Liver (tissue), 9 donors: ENCODE results near the gene MCF2. TPM values are rescaled to one million over a fixed set of nuclear protein-coding genes. Genes with fewer than 3 reads are reported as not detected.

Source experiments
- DNase-seq: peaks from one replicate; pipeline ENCODE4 v3.0.0-alpha.2; 2017; ENCODE audit warnings: low spot score
- H3K27ac ChIP-seq, 2 donors: one replicate each; pipeline ENCODE4 v1.7.0; 2013; ENCODE audit warnings: inconsistent platforms in 2 of 2, low read length in 2 of 2, control low read depth in 1 of 2, low read depth in 1 of 2, mild to moderate bottlenecking in 1 of 2
- H3K27me3 ChIP-seq, 4 donors: one replicate each; pipeline versions ENCODE4 v1.6.1 to v1.7.0; 2013; ENCODE audit warnings: low read length in 3 of 4, inconsistent platforms in 1 of 4, mild to moderate bottlenecking in 1 of 4, moderate library complexity in 1 of 4; ENCODE audit not compliant: control insufficient read depth in 4 of 4, insufficient read depth in 4 of 4
- H3K36me3 ChIP-seq, 4 donors: one replicate each; pipeline versions ENCODE4 v1.6.1 to v1.7.0; 2013; ENCODE audit warnings: low read length in 3 of 4, mild to moderate bottlenecking in 3 of 4, low read depth in 1 of 4, moderate library complexity in 1 of 4; ENCODE audit not compliant: control insufficient read depth in 4 of 4, insufficient read depth in 3 of 4
- H3K4me1 ChIP-seq, 4 donors: one replicate each; pipeline versions ENCODE4 v1.6.1 to v1.7.0; 2013; ENCODE audit warnings: low read length in 3 of 4, mild to moderate bottlenecking in 3 of 4, moderate library complexity in 1 of 4; ENCODE audit not compliant: control insufficient read depth in 4 of 4, insufficient read depth in 4 of 4
- H3K4me3 ChIP-seq, 3 donors: one replicate each; pipeline versions ENCODE4 v1.6.1 to v1.7.0; 2013; ENCODE audit warnings: low read length in 3 of 3, control low read depth in 1 of 3, low read depth in 1 of 3, mild to moderate bottlenecking in 1 of 3
- H3K9ac ChIP-seq, 2 donors: one replicate each; pipeline ENCODE4 v1.7.0; 2013; ENCODE audit warnings: low read length in 2 of 2, mild to moderate bottlenecking in 2 of 2, moderate library complexity in 2 of 2, control low read depth in 1 of 2, low read depth in 1 of 2
- H3K9me3 ChIP-seq, 4 donors: one replicate each; pipeline versions ENCODE4 v1.6.1 to v1.7.0; 2013; ENCODE audit warnings: low read length in 3 of 4; ENCODE audit not compliant: control insufficient read depth in 4 of 4
- ATF3 ChIP-seq: IDR thresholded peaks from 2 replicates; pipeline ENCODE4 v1.6.1; 2016; ENCODE audit warnings: antibody characterized with exemption
- CTCF ChIP-seq: fragments of 150-350 bp; IDR thresholded peaks from 2 replicates; pipeline ENCODE4 v1.5.1; 2017; ENCODE audit warnings: improper control_type of control experiment, low read depth, low read length; ENCODE audit not compliant: missing input control
- EGR1 ChIP-seq, 2 donors: IDR thresholded peaks; 2 replicates each; pipeline ENCODE4 v1.6.1; 2016 to 2018; ENCODE audit warnings: antibody characterized with exemption in 2 of 2, low read depth in 2 of 2
- FOXA1 ChIP-seq: IDR thresholded peaks from 2 replicates; pipeline ENCODE4 v1.6.1; 2016; ENCODE audit warnings: antibody characterized with exemption
- FOXA2 ChIP-seq: IDR thresholded peaks from 2 replicates; pipeline ENCODE4 v1.6.1; 2016; ENCODE audit warnings: antibody characterized with exemption
- GABPA ChIP-seq, 2 donors: IDR thresholded peaks in 1 of 2; conservative IDR thresholded peaks in 1 of 2; 2 replicates each; pipeline ENCODE4 v1.6.1; 2016; ENCODE audit warnings: antibody characterized with exemption in 2 of 2, mild to moderate bottlenecking in 1 of 2, moderate library complexity in 1 of 2
- HNF4A ChIP-seq, 2 donors: conservative IDR thresholded peaks; 2 replicates each; pipeline ENCODE4 v1.6.1; 2016; ENCODE audit warnings: antibody characterized with exemption in 2 of 2, mild to moderate bottlenecking in 2 of 2
- HNF4G ChIP-seq: IDR thresholded peaks from 2 replicates; pipeline ENCODE4 v1.6.1; 2016; ENCODE audit warnings: antibody characterized with exemption
- JUND ChIP-seq, 2 donors: IDR thresholded peaks; 2 replicates each; pipeline ENCODE4 v1.6.1; 2016; ENCODE audit warnings: antibody characterized with exemption in 2 of 2
- MAX ChIP-seq: IDR thresholded peaks from 2 replicates; pipeline ENCODE4 v1.6.1; 2016; ENCODE audit warnings: antibody characterized with exemption
- NR2F2 ChIP-seq: IDR thresholded peaks from 2 replicates; pipeline ENCODE4 v1.6.1; 2016; ENCODE audit warnings: antibody characterized with exemption
- RAD21 ChIP-seq, 2 donors: IDR thresholded peaks; 2 replicates each; pipeline ENCODE4 v1.6.1; 2016; ENCODE audit warnings: antibody characterized with exemption in 2 of 2, mild to moderate bottlenecking in 2 of 2
- REST ChIP-seq: IDR thresholded peaks from 2 replicates; pipeline ENCODE4 v1.6.1; 2016; ENCODE audit warnings: antibody characterized with exemption, mild to moderate bottlenecking
- RXRA ChIP-seq, 2 donors: IDR thresholded peaks; 2 replicates each; pipeline ENCODE4 v1.6.1; 2017 to 2018; ENCODE audit warnings: antibody characterized with exemption in 2 of 2, mild to moderate bottlenecking in 1 of 2
- SP1 ChIP-seq: IDR thresholded peaks from 2 replicates; pipeline ENCODE4 v1.6.1; 2018; ENCODE audit warnings: antibody characterized with exemption, mild to moderate bottlenecking
- TAF1 ChIP-seq: conservative IDR thresholded peaks from 2 replicates; pipeline ENCODE4 v1.6.1; 2016; ENCODE audit warnings: antibody characterized with exemption, mild to moderate bottlenecking
- YY1 ChIP-seq: IDR thresholded peaks from 2 replicates; pipeline ENCODE4 v1.6.1; 2016; ENCODE audit warnings: antibody characterized with exemption, mild to moderate bottlenecking
- ZBTB33 ChIP-seq: IDR thresholded peaks from 2 replicates; pipeline ENCODE4 v1.6.1; 2016; ENCODE audit warnings: antibody characterized with exemption
- WGBS: extraction: QIAGEN DNeasy Blood & Tissue Kit; methylation state at CpG from one replicate; pipeline ENCODE4 v1.1.7; 2013; 5-methylcytosine and 5-hydroxymethylcytosine counted together
- polyA plus RNA-seq, 2 donors: library from polyadenylated mRNA; stranded (reverse) in 1 of 2; unstranded in 1 of 2; fragments of 200-250 nt in 1 of 2; fragments of >200 nt in 1 of 2; fragmentation: Nextera tagmentation in 1 of 2; extraction: Ambion mirVana in 1 of 2; gene quantifications; one replicate each; pipeline versions ENCODE4 v1.2.1 to v1.2.3, GENCODE V29; 2013 to 2015
- total RNA-seq, 2 donors: library from RNA; depleted of rRNA; stranded (reverse); fragments of >200 nt; gene quantifications; one replicate each; pipeline ENCODE4 v1.2.3, GENCODE V29; 2014
- donor health status: healthy.
- donor health status: healthy.
- donor health status: healthy.
- donor health status: healthy.
- donor health status: healthy.

Gene MCF2
- total and polyA plus RNA-seq, 4 donors, result 0.03 to 0.33 (median 0.08) TPM

GRCh38 chrX:139640259-139640658 is 67.7 kb downstream of the MCF2 start:
- no peak overlapping the region for H3K4me3 ChIP-seq
- no peaks in the 10 kb centered on the region for H3K36me3 ChIP-seq
- no peak overlapping the region for H3K27ac ChIP-seq
- H3K9me3 ChIP-seq, result no peaks in the 10 kb centered on the region
- no peak overlapping the region for H3K9ac ChIP-seq
- no peaks in the 10 kb centered on the region for H3K27me3 ChIP-seq
- H3K4me1 ChIP-seq, result no peaks in the 10 kb centered on the region
- TF ChIP-seq HNF4A (conservative IDR thresholded peaks at IDR 0.05) (no peak), TAF1 (no peak), ATF3 (no peak), NR2F2 (no peak), FOXA1 (no peak), EGR1 (IDR thresholded peaks at IDR 0.05; ENCODE audit: low read depth in 2 of 2) (no peak), REST (no peak), JUND (IDR thresholded peaks at IDR 0.05) (no peak), MAX (no peak), RXRA (IDR thresholded peaks at IDR 0.05) (no peak), HNF4G (no peak), SP1 (no peak), ZBTB33 (no peak), FOXA2 (no peak), YY1 (no peak), CTCF (no peak), GABPA (IDR thresholded peaks at IDR 0.05 in 1 of 2, conservative IDR thresholded peaks at IDR 0.05 in 1 of 2) (no peak), RAD21 (IDR thresholded peaks at IDR 0.05) (no peak)
- no peak for DNase-seq
- WGBS, result 92% methylated on average over 2 of the region's 2 CpGs

GRCh38 chrX:139639253-139639652 is 68.7 kb downstream of the MCF2 start:
- H3K4me3 ChIP-seq, result no peak overlapping the region
- WGBS, result 87% methylated on average over 8 of the region's 8 CpGs

More at GRCh38 chrX:139639253-139639652, 68.7 kb downstream of the MCF2 start:
- no peaks in the 10 kb centered on the region for H3K36me3 ChIP-seq
- H3K27ac ChIP-seq, result no peak overlapping the region
- H3K27me3 ChIP-seq, result no peaks in the 10 kb centered on the region
- no peaks in the 10 kb centered on the region for H3K9me3 ChIP-seq
- no peak for TF ChIP-seq HNF4G
- TF ChIP-seq MAX, result no peak
- no peak for TF ChIP-seq HNF4A (conservative IDR thresholded peaks at IDR 0.05)
- no peak for TF ChIP-seq ATF3
- no peak for TF ChIP-seq CTCF
- no peaks in the 10 kb centered on the region for H3K4me1 ChIP-seq
- no peak for DNase-seq
- H3K9ac ChIP-seq, result no peak overlapping the region
